PFSK-1 (cell line): ENCODE data around the gene PRAMEF17.
"Not testable (repeated sequence)": the region's sequence is repeated elsewhere in the genome, so short reads cannot be mapped to it uniquely, and the experiment has no call there.

Experiments
- FOXP2 ChIP-seq: optimal IDR thresholded peaks from 2 replicates; pipeline ENCODE3; 2011; ENCODE audit warnings: borderline replicate concordance, control low read depth, inconsistent platforms; ENCODE audit not compliant: insufficient read depth; ENCODE audit errors: extremely low read length, extremely low read depth
- POLR2AphosphoS5 ChIP-seq: IDR thresholded peaks from 2 replicates; pipeline ENCODE4 v1.6.1; 2012; ENCODE audit warnings: low read depth, mild to moderate bottlenecking, control low read depth, low read length, moderate library complexity
- SIN3A ChIP-seq: IDR thresholded peaks from 2 replicates; pipeline ENCODE4 v1.6.1; 2012; ENCODE audit warnings: mild to moderate bottlenecking, low read length, moderate library complexity, borderline replicate concordance; ENCODE audit not compliant: insufficient read depth
- TAF1 ChIP-seq: IDR thresholded peaks from 2 replicates; pipeline ENCODE4 v1.6.1; 2012; ENCODE audit warnings: low read length, control low read depth, borderline replicate concordance; ENCODE audit not compliant: insufficient read depth
- TF ChIP-seq, protein P1 (sequence below), 2 experiments: IDR thresholded peaks; 2 replicates each; pipeline versions ENCODE4 v1.6.1 to v1.8.0; 2011 to 2012; ENCODE audit warnings: low read depth in 2 of 2, low read length in 2 of 2, control low read depth in 1 of 2, inconsistent platforms in 1 of 2, mild to moderate bottlenecking in 1 of 2, moderate library complexity in 1 of 2; ENCODE audit not compliant: insufficient read depth in 1 of 2

DNA sequence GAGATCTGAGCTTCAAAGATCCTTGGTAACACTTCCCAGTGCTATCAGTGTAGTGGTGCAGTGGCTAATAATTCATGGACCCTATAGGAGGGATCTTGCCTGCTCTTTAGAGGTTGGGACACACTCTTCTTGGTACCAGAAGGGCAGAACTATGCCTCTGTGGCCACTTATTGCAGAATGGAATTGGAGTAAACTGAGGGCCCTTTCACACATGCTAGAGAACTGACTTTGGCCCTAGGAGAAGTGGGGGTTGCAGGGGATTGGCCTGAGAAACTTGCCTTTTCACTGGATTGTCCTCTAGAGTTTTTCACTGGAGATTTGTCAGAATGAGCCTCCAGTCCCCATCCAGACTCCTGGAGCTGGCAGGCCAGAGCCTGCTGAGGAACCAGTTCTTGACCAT, at the start of gene PRAMEF17:
- not testable (repeated sequence) for TF ChIP-seq SIN3A, FOXP2, POLR2AphosphoS5, TAF1
- TF ChIP-seq, protein P1, sequence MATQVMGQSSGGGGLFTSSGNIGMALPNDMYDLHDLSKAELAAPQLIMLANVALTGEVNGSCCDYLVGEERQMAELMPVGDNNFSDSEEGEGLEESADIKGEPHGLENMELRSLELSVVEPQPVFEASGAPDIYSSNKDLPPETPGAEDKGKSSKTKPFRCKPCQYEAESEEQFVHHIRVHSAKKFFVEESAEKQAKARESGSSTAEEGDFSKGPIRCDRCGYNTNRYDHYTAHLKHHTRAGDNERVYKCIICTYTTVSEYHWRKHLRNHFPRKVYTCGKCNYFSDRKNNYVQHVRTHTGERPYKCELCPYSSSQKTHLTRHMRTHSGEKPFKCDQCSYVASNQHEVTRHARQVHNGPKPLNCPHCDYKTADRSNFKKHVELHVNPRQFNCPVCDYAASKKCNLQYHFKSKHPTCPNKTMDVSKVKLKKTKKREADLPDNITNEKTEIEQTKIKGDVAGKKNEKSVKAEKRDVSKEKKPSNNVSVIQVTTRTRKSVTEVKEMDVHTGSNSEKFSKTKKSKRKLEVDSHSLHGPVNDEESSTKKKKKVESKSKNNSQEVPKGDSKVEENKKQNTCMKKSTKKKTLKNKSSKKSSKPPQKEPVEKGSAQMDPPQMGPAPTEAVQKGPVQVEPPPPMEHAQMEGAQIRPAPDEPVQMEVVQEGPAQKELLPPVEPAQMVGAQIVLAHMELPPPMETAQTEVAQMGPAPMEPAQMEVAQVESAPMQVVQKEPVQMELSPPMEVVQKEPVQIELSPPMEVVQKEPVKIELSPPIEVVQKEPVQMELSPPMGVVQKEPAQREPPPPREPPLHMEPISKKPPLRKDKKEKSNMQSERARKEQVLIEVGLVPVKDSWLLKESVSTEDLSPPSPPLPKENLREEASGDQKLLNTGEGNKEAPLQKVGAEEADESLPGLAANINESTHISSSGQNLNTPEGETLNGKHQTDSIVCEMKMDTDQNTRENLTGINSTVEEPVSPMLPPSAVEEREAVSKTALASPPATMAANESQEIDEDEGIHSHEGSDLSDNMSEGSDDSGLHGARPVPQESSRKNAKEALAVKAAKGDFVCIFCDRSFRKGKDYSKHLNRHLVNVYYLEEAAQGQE (IDR thresholded peaks at IDR 0.05; ENCODE audit: insufficient read depth in 1 of 2, low read depth in 2 of 2, low read length in 2 of 2) = not testable (repeated sequence)
